ENCODE results near the gene HSD17B2.
"Not testable (repeated sequence)": the region's sequence is repeated elsewhere in the genome, so short reads cannot be mapped to it uniquely, and the experiment has no call there.

HSD17B2 gene

GRCh38 chr16:82136956-82137821 is 102.1 kb downstream of the HSD17B2 start:
- no peak for DNase-seq

GRCh38 chr16:82137822-82138167 is 102.7 kb downstream of the HSD17B2 start:
- no peak for DNase-seq

- no peak for DNase-seq
These were observed 103.6 kb downstream of the HSD17B2 start for GRCh38 chr16:82138478-82139285.

GRCh38 chr16:82139286-82139571 is 104.2 kb downstream of the HSD17B2 start:
- not testable (repeated sequence) for DNase-seq

GRCh38 chr16:82146556-82146955 is 111.5 kb downstream of the HSD17B2 start:
- no peak for DNase-seq

- DNase-seq, result no peak
These were observed 111.9 kb downstream of the HSD17B2 start for GRCh38 chr16:82146957-82147356.

- no peak for DNase-seq
These were observed 112.5 kb downstream of the HSD17B2 start for GRCh38 chr16:82147546-82147945.

Measured in NCI-H2227 treated with DMSO at 0.1 percent for 48 hours (cell line).